Measurements from ENCODE around the gene PRKCE.

The PRKCE gene

GRCh38 chr2:46094689-46095088 is 443.2 kb downstream of the PRKCE start:
- DNase-seq (ENCODE audit: low read depth in 1 of 2, low spot score in 1 of 2) = no peak

- DNase-seq (ENCODE audit: low read depth in 1 of 2, low spot score in 1 of 2) = no peak
These were observed 444.4 kb downstream of the PRKCE start for GRCh38 chr2:46095830-46096229.

- no peak for DNase-seq (ENCODE audit: low read depth in 1 of 2, low spot score in 1 of 2)
These were observed 444.8 kb downstream of the PRKCE start for GRCh38 chr2:46096260-46096659.

- no peak for DNase-seq (ENCODE audit: low read depth in 1 of 2, low spot score in 1 of 2)
These were observed 446.4 kb downstream of the PRKCE start for GRCh38 chr2:46097714-46098480.

- DNase-seq (ENCODE audit: low read depth in 1 of 2, low spot score in 1 of 2) = no peak
These were observed 447.2 kb downstream of the PRKCE start for GRCh38 chr2:46098621-46099062.

- no peak for DNase-seq (ENCODE audit: low read depth in 1 of 2, low spot score in 1 of 2)
These were observed 450.2 kb downstream of the PRKCE start for GRCh38 chr2:46101557-46102220.

GRCh38 chr2:46106690-46107089 is 455.2 kb downstream of the PRKCE start:
- DNase-seq (ENCODE audit: low read depth in 1 of 2, low spot score in 1 of 2) = no peak

GRCh38 chr2:46114996-46115395 is 463.5 kb downstream of the PRKCE start:
- DNase-seq (ENCODE audit: low read depth in 1 of 2, low spot score in 1 of 2) = no peak

GRCh38 chr2:46116150-46116549 is 464.7 kb downstream of the PRKCE start:
- DNase-seq (ENCODE audit: low read depth in 1 of 2, low spot score in 1 of 2) = no peak

GRCh38 chr2:46116553-46116991 is 465.1 kb downstream of the PRKCE start:
- DNase-seq (ENCODE audit: low read depth in 1 of 2, low spot score in 1 of 2) = no peak

GRCh38 chr2:46117379-46117778 is 465.9 kb downstream of the PRKCE start:
- DNase-seq (ENCODE audit: low read depth in 1 of 2, low spot score in 1 of 2) = no peak

GRCh38 chr2:46117994-46118393 is 466.5 kb downstream of the PRKCE start:
- no peak for DNase-seq (ENCODE audit: low read depth in 1 of 2, low spot score in 1 of 2)

- DNase-seq (ENCODE audit: low read depth in 1 of 2, low spot score in 1 of 2) = no peak
These were observed 467.3 kb downstream of the PRKCE start for GRCh38 chr2:46118656-46119371.

- no peak for DNase-seq (ENCODE audit: low read depth in 1 of 2, low spot score in 1 of 2)
These were observed 468.0 kb downstream of the PRKCE start for GRCh38 chr2:46119453-46119852.

GRCh38 chr2:46120792-46121555 is 469.5 kb downstream of the PRKCE start:
- DNase-seq (ENCODE audit: low read depth in 1 of 2, low spot score in 1 of 2) = no peak

GRCh38 chr2:46122318-46122976 is 471.0 kb downstream of the PRKCE start:
- DNase-seq (ENCODE audit: low read depth in 1 of 2, low spot score in 1 of 2) = no peak

- DNase-seq (ENCODE audit: low read depth in 1 of 2, low spot score in 1 of 2) = no peak
These were observed 471.5 kb downstream of the PRKCE start for GRCh38 chr2:46123013-46123412.

GRCh38 chr2:46125798-46126197 is 474.3 kb downstream of the PRKCE start:
- no peak for DNase-seq (ENCODE audit: low read depth in 1 of 2, low spot score in 1 of 2)

GRCh38 chr2:46126571-46126970 is 475.1 kb downstream of the PRKCE start:
- DNase-seq (ENCODE audit: low read depth in 1 of 2, low spot score in 1 of 2) = no peak

- no peak for DNase-seq (ENCODE audit: low read depth in 1 of 2, low spot score in 1 of 2)
These were observed 475.7 kb downstream of the PRKCE start for GRCh38 chr2:46127176-46127575.

GRCh38 chr2:46130511-46130910 is 479.0 kb downstream of the PRKCE start:
- no peak for DNase-seq (ENCODE audit: low read depth in 1 of 2, low spot score in 1 of 2)

Data from activated T-helper 1 cell treated with anti-CD3 and anti-CD28 coated beads, Interleukin-2, amount 50 U/mL, for 16 hours (primary cell).